HG02884 (cell line): ENCODE measurements around the gene FHAD1.
"Not testable (repeated sequence)": the region's sequence is repeated elsewhere in the genome, so short reads cannot be mapped to it uniquely, and the experiment has no call there.

Experiments used
- ATAC-seq: cut with Tn5 transposase; IDR thresholded peaks from one replicate; pipeline ENCODE4 v1.9.1; 2021; ENCODE audit warnings: mild to moderate bottlenecking, moderate library complexity; ENCODE audit not compliant: unreplicated experiment

The FHAD1 gene

GRCh38 chr1:15362096-15362736 lies 115.2 kb downstream of the FHAD1 start:
- no peak for ATAC-seq

GRCh38 chr1:15362737-15363128 lies 115.7 kb downstream of the FHAD1 start:
- no peak for ATAC-seq

GRCh38 chr1:15364740-15365139 lies 117.7 kb downstream of the FHAD1 start:
- ATAC-seq = no peak

- no peak for ATAC-seq
Observed at GRCh38 chr1:15368888-15369287, 121.9 kb downstream of the FHAD1 start.

- no peak for ATAC-seq
Observed at GRCh38 chr1:15370268-15370667, 123.2 kb downstream of the FHAD1 start.

- no peak for ATAC-seq
Observed at GRCh38 chr1:15370781-15371520, 123.9 kb downstream of the FHAD1 start.

GRCh38 chr1:15371610-15372545 lies 124.9 kb downstream of the FHAD1 start:
- ATAC-seq = no peak

- no peak for ATAC-seq
Observed at GRCh38 chr1:15378729-15379128, 131.7 kb downstream of the FHAD1 start.

- not testable (repeated sequence) for ATAC-seq
Observed at GRCh38 chr1:15379151-15379550, 132.1 kb downstream of the FHAD1 start.

GRCh38 chr1:15380601-15381508 lies 133.8 kb downstream of the FHAD1 start:
- ATAC-seq = no peak

- no peak for ATAC-seq
Observed at GRCh38 chr1:15381805-15382204, 134.8 kb downstream of the FHAD1 start.

- ATAC-seq = no peak
Observed at GRCh38 chr1:15382601-15383518, 135.8 kb downstream of the FHAD1 start.

- no peak for ATAC-seq
Observed at GRCh38 chr1:15383810-15384209, 136.8 kb downstream of the FHAD1 start.

- ATAC-seq = no peak
Observed at GRCh38 chr1:15384301-15384901, 137.4 kb downstream of the FHAD1 start.

- ATAC-seq = no peak
Observed at GRCh38 chr1:15385420-15385819, 138.4 kb downstream of the FHAD1 start.

- ATAC-seq = no peak
Observed at GRCh38 chr1:15386164-15386749, 139.2 kb downstream of the FHAD1 start.

GRCh38 chr1:15388201-15388880 lies 141.3 kb downstream of the FHAD1 start:
- ATAC-seq = no peak

GRCh38 chr1:15389828-15390227 lies 142.8 kb downstream of the FHAD1 start:
- not testable (repeated sequence) for ATAC-seq
